GM18873 (cell line): ENCODE results near the gene URB1.
A peak's percentile ranks its signal among the peaks of the same experiment; 100 is the strongest.
"Not testable (repeated sequence)": the region's sequence is repeated elsewhere in the genome, so short reads cannot be mapped to it uniquely, and the experiment has no call there.

Experiments
- ATAC-seq: cut with Tn5 transposase; IDR thresholded peaks from one replicate; pipeline ENCODE4 v1.9.1; 2021; ENCODE audit warnings: mild to moderate bottlenecking, moderate library complexity, moderate number of reproducible peaks; ENCODE audit not compliant: unreplicated experiment, low FRiP score

The URB1 gene

DNA sequence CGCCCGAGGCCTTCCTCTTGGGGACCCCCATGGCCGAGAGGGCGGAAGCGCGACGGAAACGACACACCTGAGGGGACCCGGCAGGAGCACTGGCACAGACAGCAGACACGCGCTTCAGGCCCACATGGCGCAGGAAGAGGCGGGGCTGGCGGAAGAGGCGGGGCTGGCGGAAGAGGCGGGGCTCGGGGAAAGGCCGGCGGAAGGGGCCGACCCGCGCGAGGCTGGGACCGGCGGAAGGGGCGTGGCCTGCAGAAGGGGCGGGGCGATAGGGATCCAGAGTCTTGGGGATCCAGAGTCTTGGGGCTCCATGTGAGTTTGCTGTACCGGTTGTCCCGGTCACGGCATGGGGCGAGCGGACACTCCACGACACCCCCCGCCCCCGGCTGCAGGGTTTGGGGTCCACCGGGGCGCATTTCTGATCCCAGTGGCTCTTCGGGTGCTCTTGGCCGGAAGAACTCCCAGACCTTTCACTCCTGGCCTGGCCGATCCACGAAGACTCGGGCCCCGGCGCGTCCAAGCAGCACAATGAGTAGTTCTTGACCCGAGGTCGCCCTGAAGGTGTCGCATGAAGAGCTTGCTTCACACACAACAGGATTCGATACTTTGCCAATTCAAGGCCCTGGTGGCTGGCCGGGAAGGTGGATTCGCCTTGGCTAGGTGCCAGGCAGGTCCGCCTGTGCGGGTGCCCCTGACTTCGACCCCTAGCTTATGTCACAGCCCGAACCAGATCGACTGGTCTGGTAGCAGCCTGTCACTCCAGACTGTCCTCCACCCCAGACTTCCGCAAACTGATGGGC, at the start of gene URB1:
TSS of gene URB1 (minus strand) at position 133 of the 797 bp plus-strand sequence. CDS start at position 31, 102 bp downstream.
- ATAC-seq, result peak; percentile 85

DNA sequence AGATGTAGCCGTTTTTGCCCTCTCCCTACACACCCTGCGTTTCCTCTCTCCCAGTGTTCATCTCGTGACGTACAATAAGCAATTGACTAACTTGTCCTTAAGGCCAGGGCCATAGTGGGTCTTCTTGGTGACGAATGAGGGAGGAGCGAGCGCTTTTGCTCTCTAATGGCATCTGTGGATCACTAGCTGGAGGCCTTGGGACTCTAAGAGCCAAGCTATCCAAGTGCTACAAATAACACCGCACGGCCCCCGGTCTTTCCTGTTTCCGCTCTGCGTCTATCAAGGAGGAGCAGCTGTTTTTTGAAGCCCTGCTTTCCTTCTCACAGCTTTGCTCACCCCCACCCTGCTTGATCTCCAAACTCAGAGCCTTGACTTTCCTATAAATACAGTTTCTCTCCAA, 44.9 kb upstream of the URB1 start:
- ATAC-seq, result no peak

DNA sequence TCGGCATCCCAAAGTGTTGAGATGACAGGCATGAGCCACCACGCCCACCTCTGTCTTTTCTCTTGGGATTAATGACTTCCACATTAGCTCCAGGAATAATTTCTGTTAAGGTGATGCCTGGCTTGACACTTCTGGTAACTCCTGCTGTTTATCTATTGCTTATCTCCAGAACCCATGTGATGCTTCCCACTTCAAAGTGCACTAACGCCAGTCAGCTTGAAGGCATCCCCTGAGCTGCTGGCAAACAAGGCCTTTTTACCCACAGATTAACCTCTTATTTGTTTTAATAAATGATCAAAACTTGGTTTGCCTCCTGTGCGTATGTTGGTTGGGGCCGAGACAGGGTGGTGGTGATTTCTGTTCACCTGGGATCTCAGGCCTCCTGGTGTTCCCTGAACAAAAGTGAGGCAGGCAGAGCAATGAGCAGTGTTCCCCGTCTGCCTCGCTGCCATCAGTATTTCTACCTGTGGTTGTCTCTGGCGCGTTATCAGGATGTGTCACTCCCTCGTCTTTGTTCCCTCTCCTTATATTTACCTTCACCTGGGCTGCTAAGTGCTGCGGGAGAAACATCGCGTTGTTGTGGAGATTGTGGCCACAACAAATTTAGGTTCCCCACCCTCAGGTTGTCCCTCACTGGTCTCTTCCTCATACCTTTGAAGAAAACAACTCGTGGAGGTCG, 40.3 kb upstream of the URB1 start:
- not testable (repeated sequence) for ATAC-seq

DNA sequence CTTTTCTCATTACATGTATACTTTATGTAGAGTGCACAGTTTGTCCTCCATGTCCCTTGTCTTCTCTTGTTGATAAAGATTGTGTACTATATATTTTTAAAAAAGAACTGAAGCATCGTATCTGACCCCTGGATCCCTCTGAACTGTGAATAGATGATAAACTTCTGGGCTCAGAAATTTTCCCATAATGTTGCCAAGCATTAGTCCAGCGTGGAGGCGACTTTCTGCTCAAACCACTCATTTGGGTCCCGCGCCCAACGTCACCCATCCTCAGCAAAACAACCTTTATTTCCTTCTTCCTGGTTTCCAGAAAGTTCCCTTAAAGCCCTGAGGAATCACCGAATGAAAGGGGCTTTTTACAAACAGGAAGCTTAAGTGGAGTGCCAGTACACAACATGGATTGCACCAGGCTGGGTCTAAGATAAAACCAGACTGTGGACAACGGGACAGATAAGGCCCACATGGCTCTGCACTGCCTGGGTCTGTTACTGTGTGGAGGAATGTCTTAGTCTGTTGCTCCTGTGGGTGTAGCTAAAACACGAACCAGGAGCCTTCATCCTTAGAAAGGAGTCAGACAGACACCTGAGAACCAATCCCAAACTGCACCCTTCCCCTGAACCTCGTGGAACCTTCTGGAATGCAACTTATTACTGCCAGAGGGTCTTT, 35.3 kb upstream of the URB1 start:
- ATAC-seq, result no peak

- no peak for ATAC-seq
Observed at GRCh38 chr21:32426592-32427051, 33.8 kb upstream of the URB1 start.

DNA sequence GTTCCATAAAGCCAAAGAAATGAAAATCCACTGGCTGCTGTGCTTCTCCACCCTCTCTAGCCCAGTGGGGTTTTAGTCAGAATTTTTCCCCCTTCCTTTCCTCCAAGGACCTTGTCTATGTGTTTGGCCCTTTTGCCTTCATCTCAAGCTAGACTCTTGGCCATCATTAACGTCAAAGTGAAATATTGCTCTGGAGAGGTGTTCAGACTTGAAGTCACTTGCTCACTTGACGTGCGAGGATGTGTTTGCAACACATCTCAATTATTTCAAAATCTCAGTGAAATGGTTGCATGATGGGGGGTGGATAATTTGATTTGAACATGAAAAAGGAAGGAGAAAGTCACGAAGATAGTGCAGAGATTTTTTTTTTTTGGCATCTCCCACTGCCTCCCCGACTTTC, 33.3 kb upstream of the URB1 start:
- ATAC-seq, result no peak

DNA sequence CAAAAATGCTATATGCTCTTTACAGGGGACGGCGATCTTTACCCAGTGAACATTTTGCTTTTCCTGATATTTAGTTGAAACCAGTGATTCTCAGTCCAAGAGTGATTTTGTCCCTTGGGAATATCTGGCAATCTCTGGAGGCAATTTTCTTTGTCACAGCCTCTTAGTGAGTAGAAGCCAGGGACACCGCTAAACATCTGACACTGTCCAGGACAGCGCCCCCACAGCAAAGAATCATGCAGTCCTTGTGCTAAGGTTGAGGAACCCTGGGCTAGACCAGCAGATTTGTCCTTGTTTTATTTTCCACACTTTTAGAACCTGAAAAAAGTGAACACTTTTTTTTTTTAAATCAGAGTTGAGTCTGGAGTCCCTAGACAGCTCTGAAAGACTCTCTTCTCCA, 32.8 kb upstream of the URB1 start:
- no peak for ATAC-seq

DNA sequence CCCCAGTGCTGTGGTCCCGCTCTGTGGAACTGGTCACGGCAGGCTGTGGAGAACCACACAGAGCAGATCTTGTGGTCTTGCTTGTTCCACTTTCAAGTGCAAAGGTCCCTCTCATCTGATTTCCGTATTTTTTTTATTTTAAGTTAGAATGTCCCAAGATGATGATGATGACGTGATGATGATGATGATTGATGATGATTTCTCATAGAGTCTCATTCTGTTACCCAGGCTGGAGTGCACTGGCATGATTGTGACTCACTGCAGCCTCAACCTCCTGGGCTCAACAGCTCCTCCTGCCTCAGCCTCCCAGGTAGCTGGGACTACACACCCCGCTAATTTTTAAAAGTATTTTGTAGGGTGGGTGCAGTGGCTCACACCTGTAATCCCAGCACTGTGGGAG, 31.9 kb upstream of the URB1 start:
- ATAC-seq, result no peak

GRCh38 chr21:32424191-32424535, 31.4 kb upstream of the URB1 start:
- no peak for ATAC-seq

DNA sequence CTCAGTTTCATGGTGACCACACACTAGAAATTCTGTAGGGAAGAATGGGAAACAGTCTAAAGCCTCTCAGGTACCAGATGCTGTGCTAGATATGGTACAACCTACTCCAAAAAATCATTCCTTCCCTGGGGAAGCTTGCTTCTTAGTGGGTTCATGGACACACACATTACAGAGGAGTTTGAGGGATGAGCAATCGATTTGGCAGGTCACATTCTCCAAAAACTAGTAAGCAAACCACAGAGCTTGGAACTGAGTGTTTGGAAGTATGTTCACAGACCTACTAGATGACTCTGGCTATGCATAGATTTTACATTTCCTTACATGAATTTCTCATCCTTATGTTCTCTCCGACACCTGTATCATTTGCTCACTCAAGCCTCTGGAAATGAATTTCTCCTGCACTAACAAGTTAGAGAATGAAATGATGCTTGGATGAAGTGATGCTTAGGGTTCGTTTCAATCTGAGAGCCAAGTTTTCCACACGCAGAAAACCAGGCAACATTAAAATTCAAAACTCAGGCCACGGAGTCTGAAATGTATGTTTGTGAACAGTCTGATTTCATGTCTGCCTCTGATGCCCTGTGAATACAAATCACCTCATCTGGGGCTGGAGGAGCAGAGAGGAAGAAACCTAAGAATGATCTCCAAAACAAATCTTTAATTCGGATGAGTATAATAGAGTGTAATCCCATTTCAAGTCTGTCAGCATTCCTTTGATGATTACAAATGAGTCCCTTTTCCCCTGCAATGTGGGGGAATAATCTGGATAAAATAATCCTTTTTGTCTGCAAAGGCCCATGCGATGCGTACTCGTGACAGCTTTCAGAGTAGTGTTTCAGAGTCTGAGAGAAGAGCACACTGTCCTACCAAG, 30.7 kb upstream of the URB1 start:
- no peak for ATAC-seq

DNA sequence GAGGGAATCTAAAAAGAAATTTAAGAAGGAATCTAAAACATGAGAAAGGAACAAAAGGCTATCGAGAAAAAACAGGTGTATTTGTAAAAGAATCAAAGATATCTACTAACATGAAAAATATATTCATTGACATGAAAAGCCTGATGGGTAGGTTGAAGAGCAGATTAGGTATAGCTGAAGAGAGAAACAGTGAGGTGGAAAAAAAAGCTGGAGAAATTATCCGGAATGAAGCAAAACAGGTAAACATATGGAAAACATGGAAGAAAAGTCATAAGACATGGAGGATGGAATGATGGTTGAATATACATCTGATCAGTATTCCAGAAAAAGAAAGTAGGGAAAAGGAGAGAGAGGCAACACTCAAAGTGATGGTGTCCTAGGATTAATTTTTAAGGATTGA, 29.3 kb upstream of the URB1 start:
- ATAC-seq, result no peak

DNA sequence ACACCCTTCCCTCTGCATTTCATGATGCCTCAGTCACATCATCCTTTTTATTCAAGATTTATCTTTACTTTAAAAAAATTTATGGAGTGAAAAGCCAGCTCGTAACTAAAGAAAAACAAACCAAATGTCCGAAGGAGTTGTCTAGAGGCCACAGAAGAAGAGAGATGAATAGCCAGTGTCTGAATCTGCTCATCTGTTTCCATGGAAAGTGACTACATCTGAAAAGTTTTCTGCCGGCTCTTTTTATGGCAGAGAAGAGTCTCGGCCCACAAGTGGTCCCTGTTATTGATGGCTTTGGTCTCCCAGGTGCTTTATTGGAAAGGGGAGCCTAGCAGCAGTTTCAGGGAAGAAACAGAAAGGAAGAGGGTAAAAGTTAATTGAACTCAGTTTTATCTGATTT, 25.3 kb upstream of the URB1 start:
- no peak for ATAC-seq

DNA sequence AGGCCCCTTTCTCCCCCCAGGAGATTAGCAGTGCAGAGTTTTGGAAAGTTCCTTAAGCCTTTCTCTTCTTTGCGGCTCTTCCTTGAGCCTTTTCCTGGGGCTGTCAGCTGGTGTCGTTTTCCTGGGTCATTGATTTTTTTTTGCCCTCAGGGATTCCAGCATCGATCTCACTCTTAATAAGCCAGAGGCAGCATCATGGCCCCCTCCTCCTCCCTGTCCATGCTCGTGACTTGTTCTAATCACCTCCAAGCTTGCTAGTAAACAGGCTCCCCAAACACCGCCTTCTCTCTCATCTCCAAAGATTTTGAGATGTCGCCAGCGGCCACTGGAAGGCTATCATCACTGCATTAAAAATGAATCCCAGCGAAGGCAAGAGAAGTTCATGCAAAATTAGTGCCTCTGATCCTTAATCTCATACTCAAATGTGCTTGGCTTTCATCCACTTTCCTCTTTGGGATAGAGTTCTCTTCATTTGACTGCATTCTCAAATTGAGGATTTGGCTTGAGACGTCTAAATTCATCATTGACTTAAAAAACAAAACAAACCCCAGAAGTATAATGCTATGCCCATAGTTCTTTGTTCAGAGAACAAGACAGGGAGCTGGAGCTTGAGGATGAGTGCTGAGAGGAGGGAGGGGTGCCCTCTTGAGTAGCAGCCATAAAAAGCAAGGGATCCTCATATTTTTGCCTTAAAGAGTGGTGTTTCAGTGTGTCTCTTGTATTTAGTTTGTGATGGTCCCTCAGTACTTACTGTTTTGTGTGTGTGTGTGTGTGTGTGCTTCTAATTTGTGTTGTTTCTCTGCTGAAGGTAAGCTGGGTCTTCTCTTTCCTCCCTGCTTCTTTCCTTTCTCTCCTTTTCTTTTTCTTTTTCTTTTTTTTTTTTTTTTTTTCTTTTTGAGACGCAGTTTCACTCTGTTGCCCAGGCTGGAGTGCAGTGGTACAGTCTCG, 22.9 kb upstream of the URB1 start:
- no peak for ATAC-seq

DNA sequence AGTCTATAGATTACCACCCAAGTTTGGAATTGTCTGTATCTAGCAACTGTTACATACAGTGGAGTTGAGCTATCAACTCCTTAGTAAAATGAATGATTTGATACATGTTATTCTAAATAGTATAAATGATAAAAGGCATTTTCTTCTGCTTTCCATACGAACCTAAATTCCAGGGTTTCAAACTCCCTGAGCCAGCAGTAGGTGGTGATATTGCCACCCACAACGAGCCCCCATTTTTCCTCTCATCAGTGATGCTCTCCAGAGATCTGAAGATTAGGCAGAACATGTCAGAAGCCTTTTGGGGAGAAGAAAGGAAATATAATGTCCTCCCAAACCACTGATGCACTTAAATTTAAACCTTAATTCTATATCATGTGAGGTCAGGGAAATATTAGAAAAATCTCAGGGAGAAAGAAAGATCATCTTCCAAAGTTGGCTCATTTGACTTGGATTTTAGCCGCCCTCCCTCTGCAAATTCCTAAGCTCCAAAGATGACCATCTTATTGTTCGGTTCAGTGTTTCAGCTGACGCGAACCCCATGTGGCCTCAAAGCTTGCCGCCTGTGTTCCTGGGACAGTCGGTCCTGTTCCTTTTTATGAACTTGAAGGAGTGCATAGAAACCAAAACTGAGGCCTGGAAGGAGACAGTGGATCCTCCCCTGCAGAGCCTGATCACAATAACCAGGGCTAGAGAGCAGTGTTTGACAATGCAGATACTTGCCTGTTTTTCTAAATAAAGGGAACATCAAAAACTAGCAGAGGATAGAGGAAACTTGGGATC, 22.0 kb upstream of the URB1 start:
- ATAC-seq, result no peak

GRCh38 chr21:32413697-32414578, 21.1 kb upstream of the URB1 start:
- no peak for ATAC-seq

DNA sequence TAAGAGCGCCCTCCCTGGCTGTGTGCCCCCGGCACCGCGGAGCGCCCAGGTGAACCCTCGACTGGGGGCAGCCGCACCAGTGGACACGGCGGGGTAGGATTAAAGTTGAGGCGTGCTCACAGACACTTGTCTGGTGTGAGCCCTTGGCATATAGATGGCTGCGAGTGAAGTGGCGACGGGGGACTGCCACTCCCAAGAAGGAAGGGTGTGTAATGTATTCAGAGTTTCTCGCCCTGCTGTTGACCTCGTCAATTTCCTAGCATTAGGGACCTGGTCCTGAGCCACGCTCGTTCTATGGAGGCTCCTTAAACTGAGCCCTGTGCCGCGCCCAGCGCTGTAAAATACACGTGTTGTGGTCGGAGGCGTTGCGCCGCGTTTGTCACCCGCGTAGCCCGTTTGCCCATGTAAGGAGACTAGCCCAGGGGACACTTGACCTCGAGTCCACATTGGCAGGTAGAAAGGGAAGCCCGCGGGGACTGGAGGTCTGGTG, 20.2 kb upstream of the URB1 start:
- no peak for ATAC-seq

DNA sequence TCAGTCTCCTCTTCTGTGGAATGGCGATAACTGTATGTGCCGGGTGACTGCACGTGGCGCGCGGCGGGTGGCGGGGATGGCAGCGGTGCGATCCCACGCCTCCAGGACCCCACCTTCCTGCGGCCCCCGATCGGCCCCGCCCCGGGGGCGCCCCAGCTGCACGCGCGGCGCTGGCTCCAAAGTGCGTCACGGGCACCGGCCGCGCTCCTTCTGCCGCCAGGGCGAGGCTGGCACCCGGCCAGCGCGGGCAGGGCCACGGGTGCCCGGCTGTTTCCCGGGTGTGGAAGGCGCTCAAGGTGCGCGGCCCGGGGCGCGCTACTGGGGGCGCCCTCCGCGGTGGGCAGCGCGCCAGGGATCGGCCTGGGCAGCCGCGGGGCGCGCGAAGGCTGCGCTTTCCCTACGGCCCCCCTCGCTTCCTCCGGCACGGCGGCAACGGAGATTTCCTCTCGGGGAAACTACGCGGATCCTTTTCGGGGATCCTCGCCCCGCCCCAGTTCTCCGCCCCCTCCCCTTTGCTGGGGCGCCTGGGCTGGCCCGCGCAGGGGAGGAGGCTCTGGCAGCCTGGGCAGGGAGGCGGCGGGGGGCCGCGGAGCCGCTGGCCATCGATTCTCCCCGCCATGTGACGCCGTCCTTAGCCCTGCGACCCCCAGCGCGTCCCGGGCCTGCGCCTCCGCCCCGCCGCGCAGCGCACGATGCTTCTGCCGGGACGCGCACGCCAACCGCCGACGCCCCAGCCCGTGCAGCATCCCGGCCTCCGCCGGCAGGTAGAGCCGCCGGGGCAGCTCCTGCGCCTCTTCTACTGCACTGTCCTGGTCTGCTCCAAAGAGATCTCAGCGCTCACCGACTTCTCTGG, 19.6 kb upstream of the URB1 start, which contains the start of gene EVA1C:
TSS of gene EVA1C (plus strand) at position 545 of the 853 bp plus-strand sequence. CDS start at position 693, 148 bp downstream.
- ATAC-seq, result no peak
